Type B pancreatic cell (in vitro differentiated cells): Measurements from ENCODE around the gene PSME4. TPM values are rescaled to one million over a fixed set of nuclear protein-coding genes. Genes with fewer than 3 reads are reported as not detected.

Experiments
- DNase-seq: peaks from one replicate; pipeline ENCODE4 v3.0.0; 2021; ENCODE audit warnings: mixed read lengths; ENCODE audit not compliant: unreplicated experiment; ENCODE audit errors: extremely low spot score
- H3K27ac Mint-ChIP-seq: 2 replicates; pipeline ENCODE4 v1.8.0; 2021; ENCODE audit warnings: mild to moderate bottlenecking, mixed read lengths
- H3K27me3 Mint-ChIP-seq: 2 replicates; pipeline ENCODE4 v1.8.0; 2021; ENCODE audit warnings: mixed read lengths
- H3K36me3 Mint-ChIP-seq: 2 replicates; pipeline ENCODE4 v1.8.0; 2021; ENCODE audit warnings: mixed read lengths
- H3K4me1 Mint-ChIP-seq: one replicate; pipeline ENCODE4 v1.8.0; 2021; ENCODE audit warnings: mixed read lengths; ENCODE audit not compliant: unreplicated experiment
- H3K4me3 Mint-ChIP-seq: 2 replicates; pipeline ENCODE4 v1.8.0; 2021; ENCODE audit warnings: mild to moderate bottlenecking, mixed read lengths
- H3K9me3 Mint-ChIP-seq: 2 replicates; pipeline ENCODE4 v1.8.0; 2021; ENCODE audit warnings: mixed read lengths
- CTCF ChIP-seq: fragments of 200-600 bp; sonication (generic); conservative IDR thresholded peaks from 2 replicates; pipeline ENCODE4 v1.5.0; 2021; ENCODE audit warnings: antibody characterized with exemption, mild to moderate bottlenecking
- total RNA-seq: library from RNA; stranded (reverse); gene quantifications from 2 replicates; pipeline ENCODE4 v1.2.1, GENCODE V29; 2021; ENCODE audit warnings: low replicate concordance

Gene PSME4
- total RNA-seq, 1 donor from 2014 or later, result 65.6 TPM

DNA sequence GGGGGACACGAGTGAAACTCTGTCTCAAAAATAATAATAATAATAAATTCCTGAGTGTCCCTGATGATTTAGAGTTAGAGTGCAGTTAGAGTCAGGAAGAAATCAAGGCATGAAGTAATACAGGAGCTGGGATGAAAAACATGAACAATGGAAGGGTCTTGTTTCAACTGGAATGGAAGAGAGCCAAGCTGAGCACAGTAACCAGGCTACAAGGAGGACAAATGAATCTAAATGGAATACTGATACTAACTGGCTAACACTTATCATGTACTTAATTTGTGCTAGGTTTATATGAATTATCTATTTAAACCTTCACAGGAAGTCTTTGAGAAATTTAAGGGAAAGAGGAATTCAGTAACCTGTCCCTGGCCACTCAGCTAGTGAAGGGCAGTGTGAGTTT lies 38.8 kb upstream of the PSME4 start:
- Mint-ChIP-seq H3K27ac (no peak overlapping the region), H3K4me1 (no peaks in the 10 kb centered on the region)
- no peak for DNase-seq

DNA sequence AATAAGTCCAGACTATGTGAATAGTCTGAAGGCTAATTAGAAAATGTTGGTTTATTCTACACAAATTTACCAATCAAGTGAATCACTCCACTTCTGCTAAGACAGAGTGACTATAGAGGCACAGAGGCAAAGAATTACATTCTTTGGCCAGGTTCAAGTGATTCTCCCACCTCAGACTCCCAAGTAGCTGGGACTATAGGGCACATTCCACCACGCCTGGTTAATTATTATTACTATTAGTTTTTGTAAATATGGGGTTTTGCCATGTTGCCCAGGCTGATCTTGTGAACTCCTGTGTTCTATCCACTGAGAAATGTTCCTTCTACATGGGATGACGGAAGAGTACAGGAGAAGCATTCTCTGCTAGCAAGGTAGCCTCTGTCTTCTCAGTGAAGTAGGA lies 37.6 kb upstream of the PSME4 start:
- H3K36me3 Mint-ChIP-seq, result no peaks in the 10 kb centered on the region
- no peak for TF ChIP-seq CTCF
- no peak for DNase-seq

More for the DNA sequence above, 38.8 kb upstream of the PSME4 start:
- no peaks in the 10 kb centered on the region for H3K36me3 Mint-ChIP-seq
- no peak overlapping the region for H3K4me3 Mint-ChIP-seq
- H3K27me3 Mint-ChIP-seq, result no peaks in the 10 kb centered on the region
- H3K9me3 Mint-ChIP-seq, result no peaks in the 10 kb centered on the region
- no peak for TF ChIP-seq CTCF

DNA sequence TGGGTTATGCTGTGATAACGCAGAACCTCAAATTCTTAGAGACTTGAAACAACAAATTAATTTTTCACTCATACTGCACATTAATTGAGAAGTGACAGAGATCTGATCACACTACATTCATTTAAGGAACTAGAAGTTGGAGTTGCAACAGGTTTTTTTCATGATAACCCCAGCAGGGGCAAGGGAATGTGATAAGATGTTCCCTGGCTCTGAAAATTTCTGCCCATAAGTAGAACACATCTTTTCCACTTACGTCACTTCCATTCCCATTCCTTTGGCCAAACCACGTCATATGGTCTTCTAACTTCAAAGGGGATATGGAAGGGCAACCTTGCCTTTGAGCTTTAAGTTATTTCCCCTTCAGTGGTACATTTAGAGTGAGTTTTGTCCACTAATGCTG lies 29.7 kb upstream of the PSME4 start:
- H3K4me3 Mint-ChIP-seq, result no peak overlapping the region
- no peak for DNase-seq
- peaks cover 4% of the 10 kb centered on the region for H3K36me3 Mint-ChIP-seq
- TF ChIP-seq CTCF, result no peak
- H3K27me3 Mint-ChIP-seq, result no peaks in the 10 kb centered on the region
- no peaks in the 10 kb centered on the region for H3K4me1 Mint-ChIP-seq
- no peak overlapping the region for H3K27ac Mint-ChIP-seq
- H3K9me3 Mint-ChIP-seq, result no peaks in the 10 kb centered on the region

More for the DNA sequence above, 37.6 kb upstream of the PSME4 start:
- Mint-ChIP-seq H3K4me3 (no peak overlapping the region), H3K27me3 (no peaks in the 10 kb centered on the region), H3K9me3 (no peaks in the 10 kb centered on the region), H3K27ac (no peak overlapping the region), H3K4me1 (no peaks in the 10 kb centered on the region)

DNA sequence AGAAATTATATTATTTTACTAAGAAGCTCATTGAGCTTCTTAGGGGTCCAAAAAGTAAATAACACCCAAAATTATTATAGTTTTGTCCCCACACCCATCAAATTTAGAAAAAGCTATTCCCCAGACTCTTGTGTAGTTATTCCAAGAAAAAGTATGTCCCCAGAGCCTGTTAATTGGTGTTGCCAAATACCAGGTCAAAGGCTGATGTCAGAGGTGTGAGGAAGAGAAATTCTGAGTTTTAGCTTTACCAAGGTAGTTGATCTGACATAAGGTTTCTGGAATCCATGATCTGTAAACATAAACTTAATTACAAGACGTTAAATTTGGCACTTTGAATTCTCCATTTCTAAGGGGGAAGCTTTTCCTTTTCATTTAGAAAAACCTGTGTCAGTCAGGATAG lies 29.3 kb upstream of the PSME4 start:
- Mint-ChIP-seq H3K27me3 (no peaks in the 10 kb centered on the region), H3K9me3 (no peaks in the 10 kb centered on the region), H3K27ac (no peak overlapping the region), H3K4me1 (no peaks in the 10 kb centered on the region), H3K4me3 (no peak overlapping the region), H3K36me3 (peaks cover 4% of the 10 kb centered on the region)
- no peak for DNase-seq
- TF ChIP-seq CTCF, result no peak

- Mint-ChIP-seq H3K4me1 (no peaks in the 10 kb centered on the region), H3K36me3 (peaks cover 11% of the 10 kb centered on the region), H3K4me3 (no peak overlapping the region), H3K27me3 (no peaks in the 10 kb centered on the region), H3K27ac (no peak overlapping the region), H3K9me3 (no peaks in the 10 kb centered on the region)
- TF ChIP-seq CTCF, result no peak
- no peak for DNase-seq
Measured at GRCh38 chr2:53998834-53999233, 28.0 kb upstream of the PSME4 start.
